ENCODE measurements around the gene DTNBP1.

Gene DTNBP1

DNA sequence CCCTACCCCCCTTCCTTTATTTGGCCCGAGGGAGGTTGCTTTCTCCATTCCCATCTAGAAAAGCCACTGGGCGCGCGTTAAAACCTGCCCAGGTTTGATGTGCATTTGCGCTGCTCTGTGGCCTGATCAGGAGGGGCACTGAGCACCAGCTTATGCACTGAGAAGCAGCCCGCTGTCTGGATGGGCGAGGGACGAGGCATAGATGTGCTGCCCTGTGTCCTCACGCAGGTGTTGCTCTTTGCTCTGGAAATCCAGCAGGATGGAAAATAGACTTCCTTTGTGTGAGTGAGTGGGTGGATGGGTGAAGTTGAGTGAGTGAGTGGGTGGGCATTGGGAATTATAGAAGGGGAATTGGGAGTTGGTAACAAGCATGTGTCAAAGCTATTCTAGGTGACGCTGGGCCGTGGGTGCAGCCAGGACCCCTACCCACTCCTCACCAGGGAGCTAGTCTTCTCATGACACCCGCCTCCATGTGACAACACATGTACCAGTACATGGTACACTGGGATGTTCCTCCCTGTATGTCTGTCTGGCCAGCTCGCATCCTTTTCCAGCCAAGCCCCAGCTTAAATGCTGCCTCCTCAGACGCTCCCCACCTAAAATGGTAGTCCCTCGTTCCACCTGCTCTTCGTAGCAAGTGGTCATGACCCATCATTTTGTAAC, 162.6 kb downstream of the DTNBP1 start:
- DNase-seq, result no peak

DNA sequence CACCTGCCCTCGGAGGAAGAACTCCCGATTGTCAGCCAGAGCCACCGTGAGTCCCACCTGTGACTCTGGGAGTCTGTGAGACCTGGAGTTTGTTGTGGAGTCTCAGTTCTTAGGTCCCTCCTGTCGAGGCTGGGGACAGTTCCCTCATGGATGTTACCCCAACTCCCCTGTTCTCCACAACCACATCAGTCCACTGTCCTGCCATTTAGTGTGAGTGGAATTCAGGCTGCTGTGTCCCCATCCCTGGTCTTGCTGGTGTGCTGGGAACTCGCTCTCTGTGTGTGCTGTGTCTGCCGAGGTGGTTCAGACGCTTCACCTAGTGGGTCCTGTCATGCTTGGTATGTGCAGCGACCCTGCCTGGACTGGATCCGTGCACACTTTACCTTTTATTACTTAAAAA, 163.2 kb downstream of the DTNBP1 start:
- DNase-seq, result no peak

DNA sequence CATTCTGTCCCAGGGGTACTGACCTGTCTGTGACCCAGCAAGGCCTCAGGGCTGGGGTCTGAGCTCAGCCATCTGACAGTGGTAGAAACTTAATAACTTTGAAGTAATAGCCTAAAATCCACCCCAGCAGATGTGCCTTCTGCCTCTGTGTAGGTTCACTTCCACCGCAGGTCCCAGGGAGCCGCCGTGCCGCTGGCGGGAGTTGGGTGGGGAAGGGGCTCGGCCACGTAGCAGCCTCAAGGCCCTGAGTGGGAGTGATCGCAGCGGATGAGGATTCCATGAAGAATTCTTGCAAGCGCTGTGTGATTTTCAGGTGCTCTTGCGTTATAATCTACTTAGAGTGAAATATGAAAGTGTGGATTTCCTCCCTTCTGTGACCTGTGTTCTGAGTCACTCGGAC, 163.7 kb downstream of the DTNBP1 start:
- DNase-seq, result no peak

DNA sequence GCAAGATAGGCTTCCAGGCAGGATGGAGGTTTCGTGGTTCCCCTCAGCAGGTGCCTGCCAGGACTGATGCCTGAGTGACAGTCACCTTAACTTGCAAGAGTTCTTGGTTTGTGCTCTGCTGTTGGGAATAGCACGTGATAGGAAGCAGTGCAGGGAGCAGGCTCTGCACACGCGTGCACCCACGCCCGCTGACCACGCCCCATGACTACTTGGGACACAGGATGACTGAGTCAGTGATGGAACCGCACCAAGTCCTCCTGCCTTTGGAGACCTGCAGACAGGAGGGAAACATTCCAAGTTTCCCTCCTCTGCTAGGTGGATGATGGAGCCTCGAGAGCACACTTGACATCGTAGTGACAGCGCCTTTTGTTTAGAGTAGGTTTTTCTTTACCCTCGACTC, 164.2 kb downstream of the DTNBP1 start:
- DNase-seq, result no peak

DNA sequence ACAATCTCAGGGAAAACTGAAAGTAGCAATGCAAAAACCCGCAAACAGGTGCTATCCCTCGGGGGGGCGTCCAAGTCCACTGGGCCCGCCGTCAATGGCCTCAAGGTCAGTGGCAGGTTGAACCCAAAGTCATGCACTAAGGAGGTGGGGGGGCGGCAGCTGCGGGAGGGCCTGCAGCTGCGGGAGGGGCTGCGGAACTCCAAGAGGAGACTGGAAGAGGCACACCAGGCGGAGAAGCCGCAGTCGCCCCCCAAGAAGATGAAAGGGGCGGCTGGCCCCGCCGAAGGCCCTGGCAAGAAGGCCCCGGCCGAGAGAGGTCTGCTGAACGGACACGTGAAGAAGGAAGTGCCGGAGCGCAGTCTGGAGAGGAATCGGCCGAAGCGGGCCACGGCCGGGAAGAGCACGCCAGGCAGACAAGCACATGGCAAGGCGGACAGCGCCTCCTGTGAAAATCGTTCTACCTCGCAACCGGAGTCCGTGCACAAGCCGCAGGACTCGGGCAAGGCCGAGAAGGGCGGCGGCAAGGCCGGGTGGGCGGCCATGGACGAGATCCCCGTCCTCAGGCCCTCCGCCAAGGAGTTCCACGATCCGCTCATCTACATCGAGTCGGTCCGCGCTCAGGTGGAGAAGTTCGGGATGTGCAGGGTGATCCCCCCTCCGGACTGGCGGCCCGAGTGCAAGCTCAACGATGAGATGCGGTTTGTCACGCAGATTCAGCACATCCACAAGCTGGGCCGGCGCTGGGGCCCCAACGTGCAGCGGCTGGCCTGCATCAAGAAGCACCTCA, 166.3 kb downstream of the DTNBP1 start:
- DNase-seq, result no peak

DNA sequence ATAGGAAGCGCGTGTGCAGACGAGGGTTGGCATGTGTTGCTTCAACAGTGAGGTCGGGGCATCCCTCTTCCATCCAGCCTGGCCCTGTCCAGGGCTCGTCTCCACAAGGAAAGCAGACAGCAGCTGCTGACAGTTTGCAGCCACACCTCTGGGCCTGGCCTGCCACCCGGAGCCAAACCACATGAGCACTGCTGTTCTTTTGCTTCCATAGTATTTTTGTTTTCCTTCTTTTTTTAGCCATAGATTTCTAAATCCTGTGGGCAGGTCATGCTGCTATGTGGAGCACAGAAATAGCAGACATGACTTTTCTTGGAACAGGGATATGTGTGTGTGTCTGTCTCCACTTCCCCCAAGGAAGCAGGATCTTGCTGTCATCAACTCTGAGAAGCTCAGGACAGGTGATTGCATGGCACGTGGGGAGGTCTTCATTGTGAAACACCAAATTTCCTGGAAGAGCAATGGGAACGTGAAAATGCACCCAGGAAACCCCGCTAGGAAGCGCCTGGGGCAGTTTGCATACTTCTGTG, 167.4 kb downstream of the DTNBP1 start:
- no peak for DNase-seq

DNA sequence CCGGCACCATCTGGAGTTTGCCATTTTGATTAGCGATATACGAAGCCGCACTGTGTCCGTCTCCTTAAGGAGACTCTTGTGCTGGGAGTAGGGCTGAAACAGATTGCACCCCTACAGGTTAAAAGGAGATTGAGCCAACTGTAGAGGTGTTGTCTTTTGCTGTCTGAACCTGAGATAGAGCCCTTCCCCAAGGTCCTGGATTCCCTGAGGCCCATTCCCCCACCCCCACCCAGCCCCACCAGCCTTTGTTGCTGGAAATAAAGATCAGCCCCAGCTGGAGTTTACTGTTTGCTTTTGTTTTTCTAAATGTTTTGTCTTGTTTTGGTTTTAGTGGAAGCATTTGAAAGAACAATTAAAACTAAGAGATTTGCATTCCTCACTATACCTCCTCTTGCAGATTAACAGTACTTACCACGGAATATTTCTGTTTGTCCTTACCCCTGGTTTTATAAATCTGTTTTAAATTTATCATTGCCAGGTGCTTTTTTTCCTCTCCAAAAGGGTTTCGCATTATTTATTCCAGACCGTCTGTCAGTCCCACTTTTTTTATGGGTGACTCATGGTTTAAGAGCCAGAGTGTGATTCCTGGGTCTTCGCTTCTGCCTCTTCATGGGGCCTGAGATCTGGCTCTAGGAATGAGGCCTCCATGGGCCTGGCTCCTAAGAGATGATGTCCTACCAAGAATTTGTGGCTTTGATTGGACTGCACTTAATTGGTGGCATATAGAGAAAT, 169.2 kb downstream of the DTNBP1 start:
- no peak for DNase-seq

DNA sequence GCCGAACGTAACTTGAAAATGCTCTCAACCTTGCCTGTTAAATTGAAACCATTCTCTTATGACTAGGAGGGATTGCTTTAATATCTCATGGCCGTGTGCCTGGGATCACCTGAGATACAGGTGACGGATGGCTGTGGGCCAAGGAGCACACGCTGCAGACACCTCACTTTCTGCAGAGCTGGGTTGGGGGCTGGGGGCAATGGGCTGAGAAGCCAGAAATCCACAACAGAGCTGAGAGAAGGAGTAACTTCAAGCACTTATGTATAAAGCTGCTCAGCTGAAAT, 170.9 kb downstream of the DTNBP1 start:
- no peak for DNase-seq

DNA sequence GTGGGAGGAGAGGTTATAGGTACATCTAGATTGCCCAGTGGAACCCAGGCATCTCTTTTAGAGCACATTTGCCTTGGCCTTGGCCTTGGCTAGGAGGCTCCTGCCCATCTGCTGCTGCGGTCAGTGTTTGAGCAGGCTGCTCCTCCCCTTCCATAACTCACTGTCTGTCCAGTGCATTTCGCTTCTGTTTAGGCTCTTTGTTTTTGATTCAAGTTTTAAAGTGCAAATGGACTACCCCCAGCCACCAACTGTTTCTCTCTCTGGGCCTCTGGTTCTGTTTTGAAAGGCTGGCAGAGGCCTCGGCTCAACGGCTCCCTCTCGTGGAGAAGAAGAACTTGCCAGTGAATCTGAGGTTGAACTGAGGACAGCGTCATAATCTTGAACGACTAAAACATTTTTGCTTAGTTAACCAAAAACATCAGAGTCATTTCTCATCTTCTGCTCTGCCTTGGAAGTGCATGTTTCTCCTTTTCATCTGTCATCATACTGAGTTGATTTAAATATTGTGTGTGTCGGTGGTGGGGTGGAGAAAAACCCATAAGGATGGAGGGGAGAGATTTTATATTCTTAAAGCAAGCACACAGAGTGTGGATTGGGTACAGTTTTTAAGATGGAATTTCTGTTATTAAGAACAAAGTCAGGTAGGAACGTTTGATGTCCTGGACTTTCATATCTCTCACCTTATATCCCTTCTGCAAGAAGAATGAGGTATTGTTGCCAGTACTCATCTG, 171.4 kb downstream of the DTNBP1 start:
- peak; percentile 63 for DNase-seq

DNA sequence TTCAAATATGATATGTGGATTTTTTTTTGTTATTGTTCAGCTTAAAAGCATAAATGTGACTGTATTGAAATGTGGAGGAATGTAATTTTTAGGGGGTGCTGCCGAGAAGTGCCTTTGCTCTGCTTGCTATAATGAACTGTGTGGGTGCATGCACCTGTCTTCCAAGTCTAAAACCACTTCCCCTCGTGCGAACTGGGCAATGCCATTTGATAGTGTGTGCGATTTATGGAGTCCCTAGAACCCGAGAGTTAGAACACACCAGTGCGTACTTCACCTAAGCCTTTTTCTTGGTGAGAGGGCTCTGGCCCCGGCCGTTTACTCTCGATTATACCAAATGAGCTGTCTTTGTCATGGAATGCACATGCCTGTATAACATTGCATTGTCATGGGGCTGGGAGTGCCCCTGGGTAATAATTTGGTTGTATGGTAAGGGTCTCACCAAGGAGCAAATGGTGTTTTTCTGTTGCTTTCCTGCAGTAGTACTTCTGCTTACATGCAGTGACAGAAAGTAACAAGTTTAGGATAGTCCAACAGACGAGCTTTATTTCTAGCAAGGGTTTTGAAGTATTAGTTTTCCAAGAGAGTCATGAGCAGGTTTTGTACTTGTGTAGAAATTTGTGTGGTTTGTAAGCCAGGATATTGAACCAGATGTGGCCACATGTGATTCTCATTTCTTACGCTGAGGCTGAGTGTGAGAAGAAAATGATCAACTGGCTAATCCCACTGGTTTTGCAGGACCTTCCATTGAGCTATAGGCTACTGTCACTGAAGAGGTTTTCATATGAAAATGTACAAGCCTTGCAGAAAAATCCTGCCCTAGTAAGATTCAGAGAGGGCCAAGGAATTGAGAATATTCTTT, 172.4 kb downstream of the DTNBP1 start:
- no peak for DNase-seq

DNA sequence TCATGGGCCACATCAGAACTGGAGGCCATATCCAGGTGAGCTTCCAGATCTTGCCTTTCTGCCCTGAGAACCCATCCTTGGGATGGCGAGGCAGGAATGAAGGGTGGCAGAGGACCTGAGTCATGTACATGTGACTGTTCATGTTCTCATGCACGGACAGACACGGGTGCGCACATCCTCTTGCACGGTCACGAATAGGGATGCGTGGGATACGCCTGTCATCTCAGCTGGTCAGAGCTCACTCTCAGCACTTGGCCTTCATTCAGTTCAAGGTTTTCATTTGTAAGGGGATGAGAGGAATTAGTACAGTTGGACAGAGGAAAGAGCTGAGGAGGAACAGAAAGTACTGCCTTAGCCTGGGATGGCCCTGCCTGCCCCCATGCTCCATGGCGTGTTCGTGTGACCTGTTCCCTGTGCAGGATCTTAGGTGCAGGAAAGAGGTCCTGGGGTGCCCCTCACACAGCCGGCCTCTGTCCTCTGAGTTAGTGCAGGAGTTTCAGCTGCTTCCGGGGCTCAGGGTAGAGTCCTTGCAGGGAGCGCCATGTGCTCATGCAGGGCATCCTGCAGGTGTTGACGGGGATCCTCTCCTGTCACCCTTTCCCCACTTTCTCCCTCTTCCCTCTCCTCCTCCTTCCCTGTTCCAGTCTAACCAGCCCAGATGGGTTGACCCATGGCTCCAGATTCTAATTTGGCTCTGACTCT, 173.4 kb downstream of the DTNBP1 start:
- no peak for DNase-seq

DNA sequence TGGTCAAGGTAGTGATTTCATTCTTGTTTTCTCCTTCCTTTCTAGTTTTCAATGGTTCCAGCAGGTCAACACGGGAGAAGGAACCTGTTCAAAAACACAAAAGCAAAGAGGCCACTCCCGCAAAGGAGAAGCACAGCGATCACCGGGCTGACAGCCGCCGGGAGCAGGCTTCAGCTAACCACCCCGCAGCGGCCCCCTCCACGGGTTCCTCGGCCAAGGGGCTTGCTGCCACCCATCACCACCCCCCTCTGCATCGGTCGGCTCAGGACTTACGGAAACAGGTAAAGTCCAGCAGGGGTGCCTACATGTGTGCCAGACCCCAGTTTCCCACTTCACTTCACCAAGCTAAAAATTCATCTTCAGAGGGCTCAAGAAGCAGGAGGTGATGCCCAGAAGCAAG, 175.6 kb downstream of the DTNBP1 start:
- no peak for DNase-seq

DNA sequence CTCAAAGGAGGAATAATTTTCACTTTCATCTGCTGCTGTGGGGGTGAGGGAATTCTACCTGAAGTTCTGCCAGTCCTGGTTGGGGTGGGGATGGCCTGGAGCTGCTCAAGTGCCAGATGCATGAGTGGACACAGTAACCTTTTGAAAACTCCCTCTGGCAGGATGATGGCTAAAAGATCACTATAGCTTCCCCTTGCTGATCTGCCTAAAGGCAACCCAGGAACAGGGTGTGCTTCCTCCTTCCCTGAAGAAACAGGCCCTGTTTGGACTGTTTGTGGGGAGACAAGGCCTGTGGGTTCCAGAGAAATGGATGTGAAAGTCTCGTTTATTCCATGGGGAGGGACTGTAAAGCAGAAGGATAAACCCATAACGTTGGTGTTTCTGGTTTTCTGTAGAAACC, 176.9 kb downstream of the DTNBP1 start:
- no peak for DNase-seq

DNA sequence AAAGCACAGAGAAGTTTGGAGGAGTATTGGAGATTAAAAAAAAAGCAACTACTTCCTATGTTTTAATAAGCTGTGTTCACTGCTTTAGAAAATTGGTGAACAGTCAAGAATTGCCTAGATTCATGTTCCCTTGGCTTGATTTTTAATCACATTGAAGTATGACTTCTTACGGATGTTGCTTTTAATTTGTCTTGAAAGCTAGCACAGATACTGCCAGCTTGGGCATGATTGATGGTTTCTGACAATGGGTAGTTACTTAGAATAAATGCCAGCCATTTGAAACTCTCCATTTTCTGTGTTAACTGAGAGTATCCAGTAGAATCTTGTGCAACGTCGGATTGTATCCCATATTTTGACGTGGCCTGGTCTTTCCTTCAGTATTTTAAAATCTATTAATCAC, 178.0 kb downstream of the DTNBP1 start:
- DNase-seq, result no peak

DNA sequence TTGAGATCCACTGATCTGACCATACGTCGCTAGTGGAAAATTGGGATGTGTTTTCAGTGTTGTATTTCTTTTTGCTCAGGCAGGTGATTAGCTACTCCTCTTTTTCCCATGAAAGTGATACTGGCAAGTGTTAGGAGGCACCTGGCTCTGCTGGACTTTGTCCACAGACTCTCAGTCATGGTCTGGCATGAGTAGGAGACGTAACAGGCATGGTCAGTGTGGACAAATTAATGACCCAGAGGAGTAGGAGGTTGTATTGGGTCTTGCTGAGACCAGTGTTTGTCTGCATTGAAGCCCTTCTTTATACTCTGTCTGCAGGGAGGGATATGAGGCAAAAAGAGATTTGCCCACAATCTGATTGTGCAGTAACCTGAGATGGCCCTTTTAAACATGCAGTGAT, 178.7 kb downstream of the DTNBP1 start:
- DNase-seq, result no peak

DNA sequence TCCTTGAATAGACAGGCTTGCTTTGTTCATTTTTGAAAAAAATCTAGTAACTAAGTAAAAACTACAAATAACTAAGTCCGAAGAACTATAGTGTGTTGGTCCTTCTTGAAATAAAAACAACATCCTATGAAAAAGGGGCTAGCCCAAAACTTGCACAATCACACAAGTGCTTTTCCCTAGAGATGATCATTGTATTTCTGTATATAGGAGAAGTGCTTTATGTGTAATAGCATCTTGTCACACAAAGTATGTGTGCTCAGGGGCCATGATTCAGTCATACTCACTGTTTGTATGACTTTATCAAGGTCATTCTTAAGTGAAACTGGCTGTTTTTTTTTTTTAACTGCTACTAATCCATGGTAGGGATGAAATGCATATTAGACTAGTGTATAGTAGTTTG, 179.8 kb downstream of the DTNBP1 start:
- no peak for DNase-seq

DNA sequence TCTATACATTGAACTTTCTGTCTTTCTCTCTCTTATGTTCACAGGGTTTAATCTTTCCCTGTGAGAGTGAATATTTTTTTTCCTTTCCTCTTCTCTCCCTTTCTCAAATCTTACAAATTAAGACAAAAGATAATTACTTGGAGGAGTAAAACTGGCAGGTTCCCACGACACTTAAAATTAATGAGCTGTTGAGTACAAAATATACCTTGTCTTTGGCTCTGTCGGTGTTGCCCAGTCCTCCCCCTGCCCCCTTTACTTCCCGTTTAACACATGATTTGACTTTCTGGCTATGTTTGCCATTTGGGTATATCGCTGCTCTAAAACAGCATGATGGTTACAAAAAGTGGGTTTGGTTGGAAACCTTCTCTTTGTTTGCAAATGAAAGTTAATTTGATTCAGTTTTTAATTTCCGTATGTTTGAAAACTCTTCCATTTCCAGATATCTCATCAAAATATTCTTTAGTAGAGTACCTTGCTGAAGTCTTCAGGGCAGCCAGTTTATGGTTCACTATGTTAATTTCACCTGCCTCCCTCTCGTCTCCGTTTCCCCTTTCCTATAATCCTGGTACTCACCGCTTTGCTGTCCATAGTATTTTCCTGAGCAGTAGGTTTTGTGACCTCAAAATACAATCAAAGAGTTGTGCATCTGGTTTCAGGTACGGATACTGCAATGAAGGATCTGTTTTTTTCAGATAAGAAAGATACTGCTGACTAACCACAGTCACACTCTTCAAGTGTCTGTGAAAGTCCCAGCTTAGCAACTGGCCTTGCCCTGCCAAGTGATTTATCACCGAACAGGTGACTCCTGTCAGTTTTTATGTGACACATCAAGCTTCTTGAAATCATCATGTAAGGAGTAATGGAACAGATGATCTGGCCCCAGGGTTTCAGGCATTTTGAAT, 181.2 kb downstream of the DTNBP1 start:
- DNase-seq, result no peak

DNA sequence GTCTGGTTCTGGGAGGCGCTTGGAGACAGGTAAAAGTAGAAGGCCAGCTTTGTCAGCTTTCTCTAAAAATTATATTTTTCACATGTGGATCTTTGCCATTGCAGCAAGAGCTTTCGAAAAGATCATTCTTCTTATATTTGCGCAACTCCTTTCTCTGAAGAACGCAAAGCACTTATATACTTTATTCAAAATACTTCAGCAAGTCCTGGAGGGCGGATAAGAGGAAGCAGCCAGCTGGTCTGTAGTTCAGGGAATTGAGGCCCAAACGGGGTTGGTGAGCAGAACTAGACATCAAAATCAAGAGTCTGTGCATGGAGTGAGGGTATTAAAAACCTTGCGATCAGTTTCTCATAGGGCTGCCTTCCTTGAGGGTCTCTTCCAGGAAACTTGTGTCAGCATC, 182.3 kb downstream of the DTNBP1 start:
- DNase-seq, result no peak

DNA sequence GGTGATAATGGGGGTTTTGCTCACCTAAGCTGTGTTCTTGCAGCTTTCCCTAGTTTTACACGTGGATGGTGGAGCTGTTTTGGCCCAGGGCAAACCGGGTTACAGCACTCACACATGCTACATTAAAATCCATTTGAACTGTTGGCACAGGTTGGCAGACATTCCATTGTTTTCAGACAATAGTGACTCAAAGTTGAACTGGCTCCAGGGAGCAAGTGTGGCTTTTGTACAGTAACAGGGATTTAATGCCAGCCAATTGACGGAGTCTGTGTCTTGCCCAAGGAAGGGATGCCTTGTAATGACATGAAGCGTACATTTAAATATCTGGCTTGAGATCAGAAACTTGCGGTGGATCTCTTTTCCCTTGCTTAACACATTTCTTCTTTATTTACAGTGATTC, 183.1 kb downstream of the DTNBP1 start:
- no peak for DNase-seq

DNA sequence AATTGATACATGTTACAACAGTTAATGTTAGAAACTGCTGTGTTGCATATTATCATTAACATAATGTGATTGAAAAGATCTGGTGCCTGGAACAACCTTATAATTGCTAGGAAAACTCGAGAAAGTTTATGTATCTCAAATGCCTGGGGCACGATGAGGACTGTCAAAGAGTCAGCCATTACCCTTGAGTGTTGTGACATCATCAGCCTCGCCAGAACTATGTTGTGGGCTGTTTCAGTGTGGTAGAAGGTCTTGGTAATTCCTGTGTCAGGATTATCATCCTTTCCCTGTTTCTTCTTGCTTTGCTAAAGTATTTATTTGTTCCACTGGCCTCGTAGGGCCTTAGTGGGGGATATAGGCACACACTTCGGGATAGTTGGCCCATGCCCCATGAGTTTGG, 185.1 kb downstream of the DTNBP1 start:
- DNase-seq, result no peak
